H9 (cell line): ENCODE measurements around the gene WFS1. TPM values are rescaled to one million over a fixed set of nuclear protein-coding genes. Genes with fewer than 3 reads are reported as not detected.

Source experiments
- DNase-seq: peaks from one replicate; pipeline ENCODE4 v3.0.0-alpha.2; 2017
- H2AFZ ChIP-seq: one replicate; pipeline ENCODE4 v1.6.1; 2013; ENCODE audit warnings: mild to moderate bottlenecking, low read length, control low read depth, moderate library complexity
- H2AK5ac ChIP-seq: 2 replicates; pipeline ENCODE4 v1.6.1; 2013; ENCODE audit warnings: low read length, control low read depth, mixed read lengths; ENCODE audit not compliant: insufficient read length
- H2BK120ac ChIP-seq: one replicate; pipeline ENCODE4 v1.6.1; 2013; ENCODE audit warnings: low read depth, mild to moderate bottlenecking, low read length, control low read depth, inconsistent platforms; ENCODE audit not compliant: poor library complexity, severe bottlenecking
- H2BK12ac ChIP-seq: 2 replicates; pipeline ENCODE4 v1.6.1; 2013; ENCODE audit warnings: low read length, control low read depth, mixed read lengths, low read depth; ENCODE audit not compliant: insufficient read length
- H2BK15ac ChIP-seq: 2 replicates; pipeline ENCODE4 v1.6.1; 2013; ENCODE audit warnings: low read depth, low read length, control low read depth
- H2BK20ac ChIP-seq: one replicate; pipeline ENCODE4 v1.6.1; 2013; ENCODE audit warnings: low read depth, mild to moderate bottlenecking, low read length, control low read depth, inconsistent platforms; ENCODE audit not compliant: poor library complexity, severe bottlenecking
- H2BK5ac ChIP-seq: 2 replicates; pipeline ENCODE4 v1.6.1; 2013; ENCODE audit warnings: low read length, control low read depth, mixed read lengths; ENCODE audit not compliant: insufficient read length
- H3K14ac ChIP-seq: 2 replicates; pipeline ENCODE4 v1.6.1; 2013; ENCODE audit warnings: low read length, control low read depth; ENCODE audit not compliant: insufficient read depth
- H3K18ac ChIP-seq: 2 replicates; pipeline ENCODE4 v1.6.1; 2013; ENCODE audit warnings: low read depth, mild to moderate bottlenecking, mixed read lengths, low read length, control low read depth; ENCODE audit not compliant: insufficient read length
- H3K23ac ChIP-seq: 2 replicates; pipeline ENCODE4 v1.6.1; 2013; ENCODE audit warnings: low read length, control low read depth, mixed read lengths, low read depth; ENCODE audit not compliant: insufficient read length
- H3K23me2 ChIP-seq: 2 replicates; pipeline ENCODE4 v1.6.1; 2013; ENCODE audit warnings: low read depth, mild to moderate bottlenecking, mixed read lengths, low read length, control low read depth; ENCODE audit not compliant: insufficient read length, poor library complexity, severe bottlenecking
- H3K27ac ChIP-seq: 2 replicates; pipeline ENCODE4 v1.5.1; 2013; ENCODE audit warnings: low read length, control low read depth, mixed read lengths, low read depth; ENCODE audit not compliant: insufficient read length
- H3K27me3 ChIP-seq: 2 replicates; pipeline ENCODE4 v1.6.1; 2013; ENCODE audit warnings: low read length, control low read depth, inconsistent platforms; ENCODE audit not compliant: insufficient read depth
- H3K4ac ChIP-seq: 2 replicates; pipeline ENCODE4 v1.6.1; 2013; ENCODE audit warnings: low read depth, mild to moderate bottlenecking, control low read depth, inconsistent platforms, low read length, moderate library complexity
- H3K4me1 ChIP-seq: 2 replicates; pipeline ENCODE4 v1.6.1; 2013; ENCODE audit warnings: low read length, control low read depth, inconsistent platforms; ENCODE audit not compliant: insufficient read depth
- H3K4me2 ChIP-seq: 2 replicates; pipeline ENCODE4 v1.6.1; 2013; ENCODE audit warnings: low read length, control low read depth, mixed read lengths; ENCODE audit not compliant: insufficient read length, insufficient read depth
- H3K56ac ChIP-seq: 2 replicates; pipeline ENCODE4 v1.6.1; 2013; ENCODE audit warnings: low read depth, mild to moderate bottlenecking, mixed read lengths, low read length, control low read depth; ENCODE audit not compliant: insufficient read length
- H3K79me1 ChIP-seq: 2 replicates; pipeline ENCODE4 v1.6.1; 2013; ENCODE audit warnings: low read depth, mild to moderate bottlenecking, moderate library complexity, low read length, control low read depth, inconsistent platforms; ENCODE audit not compliant: insufficient read depth, poor library complexity, severe bottlenecking
- H3K79me2 ChIP-seq: 2 replicates; pipeline ENCODE4 v1.6.1; 2013; ENCODE audit warnings: low read length, control low read depth, inconsistent platforms; ENCODE audit not compliant: insufficient read depth
- H3K9ac ChIP-seq: 2 replicates; pipeline ENCODE4 v1.6.1; 2013; ENCODE audit warnings: low read length, control low read depth, mixed read lengths; ENCODE audit not compliant: insufficient read length; ENCODE audit errors: extremely low read depth
- H3K9me3 ChIP-seq: one replicate; pipeline ENCODE4 v1.6.1; 2013; ENCODE audit warnings: low read depth, low read length, inconsistent platforms; ENCODE audit not compliant: control insufficient read depth
- H3T11ph ChIP-seq: one replicate; pipeline ENCODE4 v1.6.1; 2013; ENCODE audit warnings: mild to moderate bottlenecking, low read length, control low read depth, inconsistent platforms
- H4K20me1 ChIP-seq: one replicate; pipeline ENCODE4 v1.6.1; 2013; ENCODE audit not compliant: control insufficient read depth, insufficient read length, insufficient read depth
- H4K5ac ChIP-seq: 2 replicates; pipeline ENCODE4 v1.6.1; 2013; ENCODE audit warnings: low read depth, mild to moderate bottlenecking, mixed read lengths, low read length, control low read depth; ENCODE audit not compliant: insufficient read length
- H4K8ac ChIP-seq: replicated peaks from 2 replicates; pipeline ENCODE4 v1.6.1; 2013; ENCODE audit warnings: low read length, control low read depth, mixed read lengths, low read depth; ENCODE audit not compliant: insufficient read length
- H4K91ac ChIP-seq: 2 replicates; pipeline ENCODE4 v1.6.1; 2013; ENCODE audit warnings: low read depth, mild to moderate bottlenecking, moderate library complexity, mixed read lengths, low read length, control low read depth; ENCODE audit not compliant: insufficient read length
- H3K27ac Mint-ChIP-seq, 3 experiments: 2 replicates in 2 of 3; 3 replicates in 1 of 3; pipeline ENCODE4 v1.8.0; 2020 to 2021; ENCODE audit warnings: mixed read lengths in 3 of 3, mild to moderate bottlenecking in 1 of 3, moderate library complexity in 1 of 3
- H3K27me3 Mint-ChIP-seq: 2 replicates; pipeline ENCODE4 v1.8.0; 2021; ENCODE audit warnings: low read depth, mild to moderate bottlenecking, moderate library complexity, mixed read lengths
- H3K36me3 Mint-ChIP-seq, 3 experiments: 2 replicates in 2 of 3; 3 replicates in 1 of 3; pipeline ENCODE4 v1.8.0; 2020 to 2021; ENCODE audit warnings: low read depth in 3 of 3, mixed read lengths in 3 of 3; ENCODE audit not compliant: insufficient read depth in 1 of 3
- H3K4me1 Mint-ChIP-seq, 2 experiments: 2 replicates each; pipeline ENCODE4 v1.8.0; 2020; ENCODE audit warnings: mixed read lengths in 2 of 2
- H3K4me3 Mint-ChIP-seq, 2 experiments: 2 replicates in 1 of 2; 3 replicates in 1 of 2; pipeline ENCODE4 v1.8.0; 2020 to 2021; ENCODE audit warnings: mild to moderate bottlenecking in 2 of 2, mixed read lengths in 2 of 2, moderate library complexity in 1 of 2
- H3K9me3 Mint-ChIP-seq, 2 experiments: 2 replicates in 1 of 2; 3 replicates in 1 of 2; pipeline ENCODE4 v1.8.0; 2020; ENCODE audit warnings: mild to moderate bottlenecking in 2 of 2, mixed read lengths in 2 of 2, moderate library complexity in 1 of 2
- CTCF ChIP-seq: fragments of 200-600 bp; sonication (generic); conservative IDR thresholded peaks from 3 replicates; pipeline ENCODE4 v1.8.0; 2021; ENCODE audit warnings: antibody characterized with exemption, mild to moderate bottlenecking
- WGBS: extraction: QIAGEN DNeasy Blood & Tissue Kit; methylation state at CpG from one replicate; pipeline ENCODE4 v1.1.7; 2013; ENCODE audit warnings: missing lambda C conversion rate, low lambda C conversion rate, mixed read lengths; ENCODE audit not compliant: insufficient read length; ENCODE audit errors: extremely low coverage; 5-methylcytosine and 5-hydroxymethylcytosine counted together
- total RNA-seq: library from RNA; stranded (reverse); gene quantifications from 2 replicates; pipeline ENCODE4 v1.2.1, GENCODE V29; 2021

WFS1 gene
- total RNA-seq, 1 experiment from 2014 or later: 18.9 TPM

- Histone ChIP-seq H3K4me1 (no peaks in the 10 kb centered on the region), H3K23ac (no peak overlapping the region), H3K18ac (no peak overlapping the region), H4K8ac (no peak overlapping the region), H3K27ac (no peak overlapping the region), H3T11ph (no peak overlapping the region), H3K14ac (no peak overlapping the region), H2AFZ (no peak overlapping the region), H2BK5ac (no peak overlapping the region), H4K5ac (no peak overlapping the region), H3K27me3 (no peaks in the 10 kb centered on the region), H3K23me2 (no peaks in the 10 kb centered on the region), H2BK15ac (no peak overlapping the region), H2BK120ac (no peak overlapping the region), H3K4ac (no peak overlapping the region), H4K20me1 (no peaks in the 10 kb centered on the region), H3K4me2 (no peak overlapping the region), H3K56ac (no peak overlapping the region), H2BK12ac (no peak overlapping the region), H3K79me1 (no peaks in the 10 kb centered on the region), H3K9me3 (no peaks in the 10 kb centered on the region), H4K91ac (no peak overlapping the region), H3K9ac (no peak overlapping the region), H2BK20ac (no peak overlapping the region), H3K79me2 (no peaks in the 10 kb centered on the region), H2AK5ac (no peak overlapping the region)
- Mint-ChIP-seq H3K36me3 (peaks cover 0 to 5% (median 3%) of the 10 kb centered on the region in 3 experiments; a peak in 4 of 7 replicates), H3K4me3 (no peak overlapping the region), H3K9me3 (no peaks in the 10 kb centered on the region; a peak in 1 of 5 replicates), H3K27ac (peak overlapping the region in 2 of 3 experiments; percentile 29 to 48; a peak in 2 of 7 replicates), H3K27me3 (peaks cover 1% of the 10 kb centered on the region), H3K4me1 (peaks cover 13 to 18% of the 10 kb centered on the region in 2 experiments)
- DNase-seq: no peak
- no peak for TF ChIP-seq CTCF
- no CpG with 5 or more reads among the region's 33 CpGs for WGBS
These were observed 53.3 kb downstream of the WFS1 start for GRCh38 chr4:6322761-6323566.
